Astrocyte of the spinal cord (primary cell): ENCODE measurements around the gene PLXNA3.

Experiments used
- DNase-seq: peaks from one replicate; pipeline ENCODE4 v3.0.0; 2011; ENCODE audit warnings: low read depth, low spot score
- H3K4me3 ChIP-seq: 2 replicates; pipeline ENCODE4 v1.5.1; 2011; ENCODE audit warnings: low read depth, mild to moderate bottlenecking, low read length, moderate library complexity
- CTCF ChIP-seq: IDR thresholded peaks from 2 replicates; pipeline ENCODE4 v1.5.1; 2012; ENCODE audit warnings: low read depth, mild to moderate bottlenecking, low read length, inconsistent platforms
- in situ Hi-C: cut with HindIII; loops from 2 replicates; pipeline ENCODE4 v1.10.0; 2017; ENCODE audit warnings: low sequenced_read_pairs

The PLXNA3 gene

GRCh38 chrX:154417157-154417556 is 40.9 kb upstream of the PLXNA3 start:
- in situ Hi-C loops: no loop called here
- no peak overlapping the region for H3K4me3 ChIP-seq
- TF ChIP-seq CTCF: no peak
- no peak for DNase-seq

GRCh38 chrX:154419189-154419588 is 38.9 kb upstream of the PLXNA3 start:
- TF ChIP-seq CTCF: no peak
- in situ Hi-C loops: no loop called here
- no peak overlapping the region for H3K4me3 ChIP-seq
- no peak for DNase-seq

GRCh38 chrX:154419688-154420401 is 38.2 kb upstream of the PLXNA3 start:
- H3K4me3 ChIP-seq: no peak overlapping the region
- in situ Hi-C loops: no loop called here
- TF ChIP-seq CTCF: no peak
- no peak for DNase-seq

GRCh38 chrX:154420402-154420756 is 37.7 kb upstream of the PLXNA3 start:
- H3K4me3 ChIP-seq: no peak overlapping the region
- in situ Hi-C loops: no loop called here
- no peak for TF ChIP-seq CTCF
- DNase-seq: no peak

GRCh38 chrX:154426916-154427770 is 30.9 kb upstream of the PLXNA3 start:
- DNase-seq: no peak
- in situ Hi-C loops: no loop called here
- TF ChIP-seq CTCF: no peak
- no peak overlapping the region for H3K4me3 ChIP-seq

GRCh38 chrX:154428176-154429171 is 29.6 kb upstream of the PLXNA3 start, which contains the start of gene ATP6AP1:
Gene ATP6AP1 (plus strand): TSS chrX:154428677. CDS start chrX:154428693, 16 bp downstream.
- in situ Hi-C loops: no loop called here
- peak within 1 kb of the TSS; percentile 63 for H3K4me3 ChIP-seq
- peak; percentile 94 for DNase-seq
- no peak for TF ChIP-seq CTCF
